K562 (cell line): ENCODE data around the gene ZBTB7A. TPM values are rescaled to one million over a fixed set of nuclear protein-coding genes. Genes with fewer than 3 reads are reported as not detected.
A peak's percentile ranks its signal among the peaks of the same experiment; 100 is the strongest.

Experiments used
- ATAC-seq: fragments of 200-7000 bp; cut with Tn5 transposase; 3 replicates; pipeline ENCODE4 v1.9.1; 2020; ENCODE audit warnings: moderate library complexity
- BruUV-seq: library from RNA; stranded (reverse); fragments of 400-500 nt; replicated peaks from 2 replicates; lab custom pipeline; 2021; lab: Mats Ljungman, UMichigan
- CTCF ChIA-PET: fragments of 300-600 bp; formaldehyde crosslinking; extraction: SDS; loops from one replicate; lab custom pipeline; 2021; ENCODE audit warnings: low intra/inter-chr PET ratio; lab: Yijun Ruan, JAX
- POLR2A ChIA-PET: fragments of 300-600, 350-650 bp; sonication (Branson Sonifier 250); formaldehyde crosslinking; extraction: SDS; loops from one replicate; lab custom pipeline; 2021; ENCODE audit warnings: antibody characterized with exemption, inconsistent platforms; lab: Yijun Ruan, JAX
- DNase-seq, 4 experiments: peaks; one replicate each; pipeline versions ENCODE4 v3.0.0 to v3.0.0-alpha.2; 2011 to 2018; ENCODE audit warnings: low spot score in 3 of 4, mixed read lengths in 3 of 4; ENCODE audit errors: extremely low read depth in 1 of 4
- FAIRE-seq: peaks from 2 replicates; lab custom pipeline; 2011; peaks lifted over from hg19 to GRCh38; lab: Jason Lieb, UNC
- H2AFZ ChIP-seq: 2 replicates; pipeline ENCODE4 v1.6.0; 2011; ENCODE audit warnings: low read depth, low read length, control low read depth, inconsistent platforms
- H3K27ac ChIP-seq: fragments of 200-600 bp; 3 replicates; pipeline ENCODE4 v1.8.0; 2011; ENCODE audit warnings: low read depth, mild to moderate bottlenecking, control low read depth, inconsistent platforms, low read length, moderate library complexity, mixed read lengths; ENCODE audit errors: extremely low read depth
- H3K27me3 ChIP-seq, 2 experiments: fragments of 300-600 bp in 1 of 2; 2 replicates in 1 of 2; 3 replicates in 1 of 2; pipeline versions ENCODE4 v1.6.0 to v1.8.0; 2011; ENCODE audit warnings: inconsistent platforms in 2 of 2, low read length in 2 of 2, mild to moderate bottlenecking in 1 of 2, mixed read lengths in 1 of 2, moderate library complexity in 1 of 2; ENCODE audit not compliant: control insufficient read depth in 2 of 2, insufficient read depth in 2 of 2
- H3K36me3 ChIP-seq: fragments of 300-600 bp; 3 replicates; pipeline ENCODE4 v1.8.0; 2011; ENCODE audit warnings: mild to moderate bottlenecking, low read length, inconsistent platforms; ENCODE audit not compliant: control insufficient read depth, insufficient read depth
- H3K4me1 ChIP-seq, 2 experiments: fragments of 200-600 bp in 1 of 2; replicated peaks in 1 of 2; 2 replicates in 1 of 2; 3 replicates in 1 of 2; pipeline versions ENCODE4 v1.5.1 to v1.8.0; 2011; ENCODE audit warnings: inconsistent platforms in 2 of 2, low read length in 2 of 2, mild to moderate bottlenecking in 1 of 2, mixed read lengths in 1 of 2, moderate library complexity in 1 of 2; ENCODE audit not compliant: control insufficient read depth in 2 of 2, insufficient read depth in 2 of 2
- H3K4me2 ChIP-seq: 2 replicates; pipeline ENCODE4 v1.6.1; 2011; ENCODE audit warnings: low read length, control low read depth, inconsistent platforms, mixed read lengths; ENCODE audit not compliant: insufficient read depth
- H3K4me3 ChIP-seq: fragments of 200-600 bp; sonication (generic), shearing (Covaris generic); 2 replicates; pipeline ENCODE4 v1.5.1; 2016; ENCODE audit warnings: control low read depth, inconsistent platforms
- H3K79me2 ChIP-seq: fragments of 200-600 bp; 3 replicates; pipeline ENCODE4 v1.8.0; 2011; ENCODE audit warnings: low read length, inconsistent platforms; ENCODE audit not compliant: control insufficient read depth, insufficient read depth
- H3K9ac ChIP-seq, 2 experiments: 2 replicates each; pipeline versions ENCODE4 v1.6.0 to v1.6.1; 2011; ENCODE audit warnings: low read depth in 2 of 2, low read length in 2 of 2, control low read depth in 1 of 2, inconsistent platforms in 1 of 2, mild to moderate bottlenecking in 1 of 2, mixed read lengths in 1 of 2; ENCODE audit not compliant: insufficient read depth in 1 of 2
- H3K9me1 ChIP-seq: one replicate; pipeline ENCODE4 v1.6.0; 2011; ENCODE audit warnings: inconsistent platforms, mild to moderate bottlenecking, low read length, moderate library complexity; ENCODE audit not compliant: control insufficient read depth, insufficient read depth
- H3K9me3 ChIP-seq: replicated peaks from 2 replicates; pipeline ENCODE4 v1.5.1; 2011; ENCODE audit warnings: low read depth, low read length, inconsistent platforms; ENCODE audit not compliant: control insufficient read depth, insufficient read depth
- H4K20me1 ChIP-seq: replicated peaks from 2 replicates; pipeline ENCODE4 v1.6.1; 2011; ENCODE audit warnings: low read length, inconsistent platforms, mixed read lengths; ENCODE audit not compliant: control insufficient read depth, insufficient read depth
- BACH1 ChIP-seq: fragments of 200-800 bp; sonication (Bioruptor generic); IDR thresholded peaks from 2 replicates; pipeline ENCODE4 v1.6.1; 2016; ENCODE audit warnings: missing genetic modification characterization, missing compliant biosample characterization
- EP400 ChIP-seq: fragments of 450-650 bp; IDR thresholded peaks from 2 replicates; pipeline ENCODE4 v1.6.1; 2017; ENCODE audit warnings: antibody characterized with exemption, mild to moderate bottlenecking, moderate library complexity
- FOXK2 ChIP-seq, 2 experiments: fragments of 450-650 bp; IDR thresholded peaks in 1 of 2; conservative IDR thresholded peaks in 1 of 2; 2 replicates each; pipeline ENCODE4 v1.6.1; 2016; ENCODE audit warnings: low read depth in 2 of 2, mild to moderate bottlenecking in 1 of 2
- MXI1 ChIP-seq: IDR thresholded peaks from 2 replicates; pipeline ENCODE4 v1.6.1; 2011; ENCODE audit warnings: low read depth, mild to moderate bottlenecking, improper control_type of control experiment, low read length
- NCOA6 ChIP-seq: fragments of 450-650 bp; IDR thresholded peaks from 2 replicates; pipeline ENCODE4 v1.6.1; 2017; ENCODE audit warnings: mild to moderate bottlenecking
- PYGO2 ChIP-seq: fragments of 450-650 bp; IDR thresholded peaks from 2 replicates; pipeline ENCODE4 v1.6.1; 2016; ENCODE audit warnings: mild to moderate bottlenecking, missing genetic modification characterization, moderate library complexity, missing compliant biosample characterization
- TRIM24 ChIP-seq, 2 experiments: fragments of 450-650 bp; IDR thresholded peaks; 2 replicates each; pipeline ENCODE4 v1.6.1; 2016
- YY1 ChIP-seq, 3 experiments: IDR thresholded peaks; 2 replicates each; pipeline ENCODE4 v1.6.1; 2011; ENCODE audit warnings: low read length in 2 of 3, mild to moderate bottlenecking in 2 of 3, moderate library complexity in 2 of 3, borderline replicate concordance in 1 of 3, control low read depth in 1 of 3, low read depth in 1 of 3; ENCODE audit not compliant: insufficient read depth in 3 of 3, insufficient replicate concordance in 2 of 3, control insufficient read depth in 1 of 3, insufficient read length in 1 of 3; ENCODE audit errors: extremely low read depth in 1 of 3
- ZFX ChIP-seq: sonication (generic); formaldehyde crosslinking; IDR thresholded peaks from 2 replicates; pipeline ENCODE4 v1.8.0; 2022; ENCODE audit warnings: mild to moderate bottlenecking, missing genetic modification reagents, moderate library complexity
- ZKSCAN8 ChIP-seq: fragments of 200-800 bp; sonication (Bioruptor generic); IDR thresholded peaks from 2 replicates; pipeline ENCODE4 v1.6.1; 2016; ENCODE audit warnings: missing genetic modification characterization, missing compliant biosample characterization
- WGBS: fragments of 100-300 bp; shearing (Covaris generic); methylation state at CpG from one replicate; pipeline ENCODE4 v1.1.6; 2016; ENCODE audit warnings: low coverage, mixed read lengths; ENCODE audit not compliant: insufficient coverage; ENCODE audit errors: missing lambda C conversion rate; 5-methylcytosine and 5-hydroxymethylcytosine counted together
- in situ Hi-C: fragments of 300-500 bp; cut with MboI; formaldehyde crosslinking; loops from 4 replicates; pipeline ENCODE4 v1.15.0; 2018; ENCODE audit warnings: inconsistent platforms, mixed read lengths
- intact Hi-C: fragments of 100-400 bp; cut with micrococcal nuclease; formaldehyde crosslinking; loops from 2 replicates; pipeline ENCODE4 v1.14.2; 2022
- polyA plus RNA-seq, 8 experiments: library from polyadenylated mRNA; depleted of rRNA in 4 of 8; stranded (reverse) in 5 of 8; unstranded in 3 of 8; fragments of >200 nt; fragmentation: Nextera tagmentation in 2 of 8; fragmentation: Illumina TruSeq in 1 of 8; extraction: Ambion mirVana in 2 of 8; extraction: Trizol in 1 of 8; gene quantifications; 2 replicates each; pipeline versions ENCODE4 v1.2.1 to v1.2.3, GENCODE V29; 2011 to 2014; ENCODE audit warnings: inconsistent platforms in 1 of 8, missing spikeins in 1 of 8
- total RNA-seq, 7 experiments: library from RNA; depleted of rRNA in 6 of 7; stranded (reverse); fragments of >200 nt in 6 of 7; fragmentation: Illumina TruSeq in 2 of 7; extraction: Trizol in 2 of 7; gene quantifications; 2 replicates each; pipeline versions ENCODE4 v1.2.1 to v1.2.3, GENCODE V29; 2011 to 2021; ENCODE audit warnings: low replicate concordance in 1 of 7
- TF ChIP-seq, protein P1 (sequence below): sonication (generic); formaldehyde crosslinking; IDR thresholded peaks from 2 replicates; pipeline ENCODE4 v1.8.0; 2022; ENCODE audit warnings: missing genetic modification reagents, mild to moderate bottlenecking, moderate library complexity, borderline replicate concordance
- TF ChIP-seq, protein P2 (sequence below): sonication (generic); IDR thresholded peaks from 2 replicates; pipeline ENCODE4 v1.6.1; 2016
- TF ChIP-seq, protein P3 (sequence below): sonication (generic); formaldehyde crosslinking; IDR thresholded peaks from 2 replicates; pipeline ENCODE4 v1.8.0; 2022; ENCODE audit warnings: mild to moderate bottlenecking, missing genetic modification reagents
- TF ChIP-seq, protein P4 (sequence below): fragments of 450-650 bp; IDR thresholded peaks from 2 replicates; pipeline ENCODE4 v1.6.1; 2016; ENCODE audit warnings: low read depth, mild to moderate bottlenecking, moderate library complexity
- TF ChIP-seq, protein P5 (sequence below): fragments of 250-450 bp; sonication (Bioruptor Pico); IDR thresholded peaks from 2 replicates; pipeline ENCODE4 v1.5.0; 2021

The ZBTB7A gene
- total and polyA plus RNA-seq, 9 of the 15 experiments (the other 6 are each of a cell fraction or from before 2014, with no cell fraction given) = 0.11 to 34.0 (median 4.6) TPM

DNA sequence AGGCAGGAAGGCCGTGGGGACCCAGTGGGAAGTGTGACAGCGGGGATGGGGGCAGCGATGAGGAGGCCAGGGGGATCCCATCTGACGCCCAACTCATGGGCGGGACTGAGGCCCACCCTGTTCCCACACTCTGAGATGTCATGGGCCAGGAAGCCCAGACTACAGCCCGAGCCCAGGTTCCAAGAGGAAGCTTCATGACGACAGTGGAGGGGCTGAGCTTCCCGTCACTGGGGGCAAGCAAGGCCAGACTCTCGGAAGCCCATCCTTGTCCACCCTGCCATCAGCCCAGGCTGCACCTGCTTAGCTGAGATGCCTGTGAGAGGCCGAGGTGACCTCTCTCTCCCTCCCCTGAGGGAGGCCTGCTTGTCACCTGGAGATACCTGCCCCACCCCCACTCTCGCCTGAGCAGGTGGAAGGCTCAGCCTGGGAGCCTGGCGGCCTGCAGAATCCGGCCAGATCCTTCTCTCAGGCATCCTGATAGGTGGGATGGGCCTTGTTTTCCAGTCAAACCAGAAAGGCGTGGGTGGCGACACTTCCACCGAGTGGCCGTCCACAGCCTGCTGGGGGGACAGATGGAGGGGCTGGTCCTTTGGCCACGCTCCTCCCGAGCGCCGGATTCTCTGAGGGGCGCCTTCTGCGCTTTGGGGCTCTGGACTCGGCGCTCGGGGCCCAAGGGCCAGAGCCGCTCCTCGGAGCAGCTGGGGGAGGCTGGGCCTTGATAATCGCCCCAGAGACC lies 4.8 kb downstream of the ZBTB7A start:
- ATAC-seq (no peak), DNase-seq (no peak), FAIRE-seq (no peak)
- BruUV-seq = no TSS peak
- in situ Hi-C loops (no loop called here), intact Hi-C loops (loop anchor here (10.0 kb wide), 1 partner anchor 123 kb away; the partner anchor contains the start of genes ANKRD24 and SIRT6)
- Histone ChIP-seq H3K9me3 (no peaks in the 10 kb centered on the region), H3K27me3 (no peaks in the 10 kb centered on the region), H3K4me2 (peak overlapping the region; percentile 10; the same call in 1 of the 2 replicates), H3K36me3 (peaks cover 68% of the 10 kb centered on the region; the same call in 2 of the 3 replicates), H3K9me1 (peaks cover 20% of the 10 kb centered on the region), H3K4me1 (peaks cover 36 to 83% of the 10 kb centered on the region in 2 experiments; a peak in 4 of 5 replicates), H3K79me2 (peaks cover 87% of the 10 kb centered on the region), H3K27ac (no peak overlapping the region), H2AFZ (no peak overlapping the region), H4K20me1 (peaks cover 62% of the 10 kb centered on the region), H3K4me3 (no peak overlapping the region), H3K9ac (peak overlapping the region; percentile 21 to 95; a peak in 2 of 4 replicates)
- ChIA-PET CTCF (interaction anchor here (0.6 kb wide), 1 partner anchor 142 kb away, joined by 3 read pairs; no protein-coding TSS in a partner anchor), POLR2A (interaction anchor here (0.6 to 0.7 kb wide), 2 partner anchors 93 to 293 kb away, joined by 3 to 4 read pairs; no protein-coding TSS in a partner anchor)
- 75% methylated on average over 29 of the region's 29 CpGs for WGBS
- TF ChIP-seq, protein P1, sequence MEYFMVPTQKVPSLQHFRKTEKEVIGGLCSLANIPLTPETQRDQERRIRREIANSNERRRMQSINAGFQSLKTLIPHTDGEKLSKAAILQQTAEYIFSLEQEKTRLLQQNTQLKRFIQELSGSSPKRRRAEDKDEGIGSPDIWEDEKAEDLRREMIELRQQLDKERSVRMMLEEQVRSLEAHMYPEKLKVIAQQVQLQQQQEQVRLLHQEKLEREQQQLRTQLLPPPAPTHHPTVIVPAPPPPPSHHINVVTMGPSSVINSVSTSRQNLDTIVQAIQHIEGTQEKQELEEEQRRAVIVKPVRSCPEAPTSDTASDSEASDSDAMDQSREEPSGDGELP (CRISPR knock-in tag) = peak; percentile 35; the same call in 1 of the 2 replicates
- TF ChIP-seq, protein P2, sequence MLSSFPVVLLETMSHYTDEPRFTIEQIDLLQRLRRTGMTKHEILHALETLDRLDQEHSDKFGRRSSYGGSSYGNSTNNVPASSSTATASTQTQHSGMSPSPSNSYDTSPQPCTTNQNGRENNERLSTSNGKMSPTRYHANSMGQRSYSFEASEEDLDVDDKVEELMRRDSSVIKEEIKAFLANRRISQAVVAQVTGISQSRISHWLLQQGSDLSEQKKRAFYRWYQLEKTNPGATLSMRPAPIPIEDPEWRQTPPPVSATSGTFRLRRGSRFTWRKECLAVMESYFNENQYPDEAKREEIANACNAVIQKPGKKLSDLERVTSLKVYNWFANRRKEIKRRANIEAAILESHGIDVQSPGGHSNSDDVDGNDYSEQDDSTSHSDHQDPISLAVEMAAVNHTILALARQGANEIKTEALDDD = no peak
- TF ChIP-seq BACH1 (no peak), ZFX (CRISPR knock-in tag) (peak; percentile 24; the same call in 1 of the 2 replicates), YY1 (IDR thresholded peaks at IDR 0.05; ENCODE audit: borderline replicate concordance in 1 of 3, control insufficient read depth in 1 of 3, extremely low read depth in 1 of 3, insufficient read depth in 3 of 3, insufficient read length in 1 of 3, insufficient replicate concordance in 2 of 3, low read depth in 1 of 3, low read length in 2 of 3) (no peak), PYGO2 (tag) (no peak), FOXK2 (conservative IDR thresholded peaks at IDR 0.05 in 1 of 2, IDR thresholded peaks at IDR 0.05 in 1 of 2; ENCODE audit: low read depth in 2 of 2) (no peak), NCOA6 (no peak), ZKSCAN8 (no peak), MXI1 (no peak), TRIM24 (IDR thresholded peaks at IDR 0.05) (no peak), EP400 (no peak)
- TF ChIP-seq, protein P3, sequence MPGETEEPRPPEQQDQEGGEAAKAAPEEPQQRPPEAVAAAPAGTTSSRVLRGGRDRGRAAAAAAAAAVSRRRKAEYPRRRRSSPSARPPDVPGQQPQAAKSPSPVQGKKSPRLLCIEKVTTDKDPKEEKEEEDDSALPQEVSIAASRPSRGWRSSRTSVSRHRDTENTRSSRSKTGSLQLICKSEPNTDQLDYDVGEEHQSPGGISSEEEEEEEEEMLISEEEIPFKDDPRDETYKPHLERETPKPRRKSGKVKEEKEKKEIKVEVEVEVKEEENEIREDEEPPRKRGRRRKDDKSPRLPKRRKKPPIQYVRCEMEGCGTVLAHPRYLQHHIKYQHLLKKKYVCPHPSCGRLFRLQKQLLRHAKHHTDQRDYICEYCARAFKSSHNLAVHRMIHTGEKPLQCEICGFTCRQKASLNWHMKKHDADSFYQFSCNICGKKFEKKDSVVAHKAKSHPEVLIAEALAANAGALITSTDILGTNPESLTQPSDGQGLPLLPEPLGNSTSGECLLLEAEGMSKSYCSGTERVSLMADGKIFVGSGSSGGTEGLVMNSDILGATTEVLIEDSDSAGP (CRISPR knock-in tag) = peak; percentile 79
- TF ChIP-seq, protein P4, sequence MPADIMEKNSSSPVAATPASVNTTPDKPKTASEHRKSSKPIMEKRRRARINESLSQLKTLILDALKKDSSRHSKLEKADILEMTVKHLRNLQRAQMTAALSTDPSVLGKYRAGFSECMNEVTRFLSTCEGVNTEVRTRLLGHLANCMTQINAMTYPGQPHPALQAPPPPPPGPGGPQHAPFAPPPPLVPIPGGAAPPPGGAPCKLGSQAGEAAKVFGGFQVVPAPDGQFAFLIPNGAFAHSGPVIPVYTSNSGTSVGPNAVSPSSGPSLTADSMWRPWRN = no peak
- TF ChIP-seq, protein P5, sequence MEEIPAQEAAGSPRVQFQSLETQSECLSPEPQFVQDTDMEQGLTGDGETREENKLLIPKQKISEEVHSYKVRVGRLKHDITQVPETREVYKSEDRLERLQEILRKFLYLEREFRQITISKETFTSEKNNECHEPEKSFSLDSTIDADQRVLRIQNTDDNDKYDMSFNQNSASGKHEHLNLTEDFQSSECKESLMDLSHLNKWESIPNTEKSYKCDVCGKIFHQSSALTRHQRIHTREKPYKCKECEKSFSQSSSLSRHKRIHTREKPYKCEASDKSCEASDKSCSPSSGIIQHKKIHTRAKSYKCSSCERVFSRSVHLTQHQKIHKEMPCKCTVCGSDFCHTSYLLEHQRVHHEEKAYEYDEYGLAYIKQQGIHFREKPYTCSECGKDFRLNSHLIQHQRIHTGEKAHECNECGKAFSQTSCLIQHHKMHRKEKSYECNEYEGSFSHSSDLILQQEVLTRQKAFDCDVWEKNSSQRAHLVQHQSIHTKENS (CRISPR knock-in tag) = no peak
